HG02588 (cell line): Measurements from ENCODE around the gene SLC25A26.
A peak's percentile ranks its signal among the peaks of the same experiment; 100 is the strongest.

ENCODE experiments used
- ATAC-seq: cut with Tn5 transposase; IDR thresholded peaks from one replicate; pipeline ENCODE4 v1.9.1; 2021; ENCODE audit warnings: mild to moderate bottlenecking, moderate library complexity; ENCODE audit not compliant: unreplicated experiment

Gene SLC25A26

GRCh38 chr3:66393333-66394005 is 172.7 kb downstream of the SLC25A26 start:
- no peak for ATAC-seq

- peak; percentile 55 for ATAC-seq
Measured at GRCh38 chr3:66394019-66394752, 173.4 kb downstream of the SLC25A26 start.

GRCh38 chr3:66394753-66395249 is 174.0 kb downstream of the SLC25A26 start:
- no peak for ATAC-seq

- no peak for ATAC-seq
Measured at GRCh38 chr3:66395635-66396034, 174.8 kb downstream of the SLC25A26 start.

GRCh38 chr3:66396161-66396760 is 175.5 kb downstream of the SLC25A26 start:
- ATAC-seq: no peak

- ATAC-seq: no peak
Measured at GRCh38 chr3:66396888-66397287, 176.1 kb downstream of the SLC25A26 start.

GRCh38 chr3:66397745-66398144 is 176.9 kb downstream of the SLC25A26 start:
- ATAC-seq: no peak

GRCh38 chr3:66398228-66399025 is 177.6 kb downstream of the SLC25A26 start:
- no peak for ATAC-seq

- ATAC-seq: no peak
Measured at GRCh38 chr3:66399529-66400232, 178.9 kb downstream of the SLC25A26 start.

GRCh38 chr3:66400411-66401156 is 179.8 kb downstream of the SLC25A26 start:
- no peak for ATAC-seq

- ATAC-seq: no peak
Measured at GRCh38 chr3:66401157-66401550, 180.4 kb downstream of the SLC25A26 start.

GRCh38 chr3:66401675-66402491 is 181.1 kb downstream of the SLC25A26 start:
- ATAC-seq: no peak

GRCh38 chr3:66402596-66403290 is 181.9 kb downstream of the SLC25A26 start:
- no peak for ATAC-seq

- ATAC-seq: no peak
Measured at GRCh38 chr3:66403323-66403990, 182.7 kb downstream of the SLC25A26 start.

GRCh38 chr3:66404197-66404596 is 183.4 kb downstream of the SLC25A26 start:
- no peak for ATAC-seq

GRCh38 chr3:66404903-66405700 is 184.3 kb downstream of the SLC25A26 start:
- no peak for ATAC-seq

GRCh38 chr3:66405701-66406091 is 184.9 kb downstream of the SLC25A26 start:
- no peak for ATAC-seq
